ENCODE data around the gene TTYH2.

TTYH2 gene

DNA sequence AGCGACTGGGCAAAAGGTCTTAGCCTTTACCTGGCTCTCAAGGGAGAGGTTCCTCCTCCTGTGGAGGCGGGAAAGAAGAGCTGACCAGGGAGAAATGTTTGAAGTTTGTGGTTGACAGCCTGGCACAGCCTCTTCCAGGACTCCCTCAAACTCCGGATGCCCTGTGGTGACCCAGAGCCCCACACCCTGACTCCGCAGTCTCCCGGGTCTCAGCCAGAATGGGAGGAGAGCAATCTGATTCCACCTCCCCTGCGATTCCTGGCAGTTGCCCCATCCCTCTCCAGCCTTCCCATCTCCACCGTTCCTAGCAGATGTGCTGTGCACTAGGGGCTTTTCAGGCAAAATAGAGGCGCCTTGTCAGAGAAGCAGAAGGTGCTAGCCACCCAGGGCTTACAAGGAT lies 55.2 kb downstream of the TTYH2 start:
- TF ChIP-seq CTCF (IDR thresholded peaks at IDR 0.05; ENCODE audit: insufficient read depth, low read depth, low read length, missing control alignments), result no peak
- no peak overlapping the region for H3K4me3 ChIP-seq (ENCODE audit: low read length)
- no peak for DNase-seq (ENCODE audit: low read depth)

GRCh38 chr17:74270333-74270732 lies 57.0 kb downstream of the TTYH2 start:
- TF ChIP-seq CTCF (IDR thresholded peaks at IDR 0.05; ENCODE audit: insufficient read depth, low read depth, low read length, missing control alignments), result no peak
- no peak for DNase-seq (ENCODE audit: low read depth)
- H3K4me3 ChIP-seq (ENCODE audit: low read length), result no peak overlapping the region

- no peak for TF ChIP-seq CTCF (IDR thresholded peaks at IDR 0.05; ENCODE audit: insufficient read depth, low read depth, low read length, missing control alignments)
These were observed 57.9 kb downstream of the TTYH2 start for GRCh38 chr17:74271281-74271680.

DNA sequence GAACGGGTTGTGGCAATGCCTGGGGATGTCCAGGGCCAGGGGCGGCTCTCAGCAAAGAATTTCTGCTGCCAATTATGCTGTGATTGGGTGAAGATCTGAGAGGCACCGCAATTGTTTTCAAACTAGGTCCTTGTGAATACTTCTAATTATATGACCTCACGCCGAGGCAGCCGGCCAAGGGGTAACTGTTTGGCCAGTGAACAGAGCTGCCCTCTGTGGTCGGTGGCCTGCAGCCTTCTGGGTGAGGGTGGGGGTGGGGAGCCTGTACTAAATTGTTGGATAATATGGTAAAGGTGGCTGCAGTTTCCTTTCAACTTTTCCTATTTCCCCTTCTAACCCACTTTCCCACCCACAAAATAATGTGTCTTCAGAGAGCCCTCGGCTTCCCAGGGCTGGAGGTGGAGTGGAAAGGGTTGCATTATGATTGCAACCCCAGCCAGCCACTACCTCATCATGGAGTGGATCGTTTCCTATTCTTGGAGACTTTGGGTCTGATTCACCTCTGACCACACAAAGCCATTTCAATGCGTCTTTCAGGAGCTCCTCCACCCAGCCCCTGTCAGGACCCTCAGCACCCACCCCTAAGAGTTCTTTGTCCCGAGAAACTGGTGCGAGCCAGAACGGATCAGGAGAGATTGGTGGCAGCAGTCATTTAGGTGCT lies 58.7 kb downstream of the TTYH2 start:
- DNase-seq (ENCODE audit: low read depth), result no peak
- TF ChIP-seq CTCF (IDR thresholded peaks at IDR 0.05; ENCODE audit: insufficient read depth, low read depth, low read length, missing control alignments), result no peak
- no peak overlapping the region for H3K4me3 ChIP-seq (ENCODE audit: low read length)

More at GRCh38 chr17:74271281-74271680, 57.9 kb downstream of the TTYH2 start:
- H3K4me3 ChIP-seq (ENCODE audit: low read length), result no peak overlapping the region
- no peak for DNase-seq (ENCODE audit: low read depth)

DNA sequence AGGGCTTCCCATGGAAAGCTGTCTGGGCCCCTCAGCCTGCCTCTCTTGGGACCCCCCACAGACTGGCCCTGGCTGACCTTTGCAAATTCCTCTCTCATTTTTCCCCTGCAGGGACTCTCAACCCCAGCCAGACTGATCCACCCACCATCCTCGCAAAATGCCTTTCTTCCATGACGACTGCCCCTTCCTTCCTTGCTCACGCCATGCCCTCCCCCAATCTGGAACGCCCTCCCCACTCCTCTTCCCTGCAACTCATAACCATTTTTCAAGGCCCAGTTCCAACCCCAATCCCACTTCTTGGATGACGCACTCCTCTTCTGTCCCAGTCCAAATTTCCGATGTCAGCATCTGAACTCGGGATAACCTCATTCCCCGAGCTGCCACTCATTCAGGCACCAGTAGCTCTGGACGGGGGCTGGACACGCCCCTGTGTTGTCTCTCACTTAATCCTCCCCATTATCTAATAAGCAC lies 59.4 kb downstream of the TTYH2 start:
- H3K4me3 ChIP-seq (ENCODE audit: low read length), result no peak overlapping the region
- no peak for TF ChIP-seq CTCF (IDR thresholded peaks at IDR 0.05; ENCODE audit: insufficient read depth, low read depth, low read length, missing control alignments)
- DNase-seq (ENCODE audit: low read depth), result no peak

GRCh38 chr17:74274060-74274708 lies 60.8 kb downstream of the TTYH2 start, which contains the start of gene DNAI2:
DNAI2 (plus strand) TSS chr17:74274234; CDS start chr17:74281818, 7,584 bp downstream.
- no peak within 1 kb of the TSS for H3K4me3 ChIP-seq (ENCODE audit: low read length)
- DNase-seq (ENCODE audit: low read depth), result no peak
- TF ChIP-seq CTCF (IDR thresholded peaks at IDR 0.05; ENCODE audit: insufficient read depth, low read depth, low read length, missing control alignments), result no peak
